Ramos (cell line): ENCODE data around the gene NRIP1.
"Not testable (repeated sequence)": the region's sequence is repeated elsewhere in the genome, so short reads cannot be mapped to it uniquely, and the experiment has no call there.

ENCODE experiments used
- in situ Hi-C: fragments of 300-500 bp; cut with MboI; formaldehyde crosslinking; loops from one replicate; pipeline ENCODE4 v1.14.3; 2022; ENCODE audit warnings: low sequenced_read_pairs; ENCODE audit not compliant: unreplicated experiment

Gene NRIP1

GRCh38 chr21:15039607-15040299, 25.0 kb downstream of the NRIP1 start:
- in situ Hi-C loops: no loop called here

GRCh38 chr21:15037900-15038293, 26.9 kb downstream of the NRIP1 start:
- in situ Hi-C loops: no loop called here

DNA sequence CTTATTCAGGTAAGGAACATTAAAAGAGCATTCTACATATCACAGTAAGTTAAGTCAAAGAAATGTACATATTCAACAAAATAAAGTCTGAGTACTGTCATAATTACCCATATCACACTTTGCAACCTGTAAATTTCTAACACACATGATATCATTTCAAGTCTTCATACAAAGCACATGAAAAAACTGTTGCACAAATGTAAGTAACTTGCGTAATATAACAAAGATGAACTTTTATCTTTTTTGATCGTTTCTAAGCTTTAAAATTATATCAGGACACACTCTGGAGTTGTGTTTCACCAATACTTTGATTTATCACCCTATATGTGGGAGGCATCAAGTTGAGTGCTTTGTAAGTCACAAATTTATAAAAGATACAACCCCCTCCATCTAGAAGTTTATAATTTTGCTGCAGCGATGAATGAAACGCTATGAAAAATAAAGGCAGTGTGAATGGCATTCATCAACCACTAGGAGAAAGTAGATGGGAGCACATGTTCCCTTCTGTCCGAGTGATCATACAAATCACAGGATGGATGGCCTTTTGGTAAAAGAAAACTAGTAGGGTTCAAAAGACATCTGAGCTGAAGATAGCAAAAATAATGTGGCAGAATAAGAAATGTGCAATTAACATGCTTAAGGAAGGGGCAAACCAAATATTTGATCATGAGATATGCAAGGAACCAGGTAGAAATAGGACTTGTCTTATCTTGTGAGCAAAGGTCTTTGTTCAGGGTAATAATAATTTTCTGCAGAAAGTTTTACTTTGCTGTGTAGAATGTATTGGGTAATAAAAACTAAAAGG, 27.5 kb downstream of the NRIP1 start:
- in situ Hi-C loops: no loop called here

DNA sequence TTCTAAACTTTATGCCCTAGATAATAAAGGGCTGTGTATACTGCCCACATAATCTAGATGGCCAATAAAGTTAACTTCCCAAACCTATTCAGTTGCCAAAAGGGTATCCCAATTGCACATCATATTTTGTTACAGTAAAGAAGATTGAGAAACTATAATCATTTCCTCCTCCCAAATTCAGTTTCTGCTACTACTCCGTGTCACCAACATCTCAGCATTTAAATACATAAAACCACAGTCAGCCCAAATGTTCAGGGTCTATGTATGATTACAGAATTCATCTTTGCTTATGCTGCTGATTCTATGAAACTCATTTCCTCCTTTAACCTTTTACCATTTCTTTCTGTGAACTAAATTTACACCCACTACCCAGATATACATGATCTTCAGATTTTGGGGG, 28.6 kb downstream of the NRIP1 start:
- in situ Hi-C loops: no loop called here

DNA sequence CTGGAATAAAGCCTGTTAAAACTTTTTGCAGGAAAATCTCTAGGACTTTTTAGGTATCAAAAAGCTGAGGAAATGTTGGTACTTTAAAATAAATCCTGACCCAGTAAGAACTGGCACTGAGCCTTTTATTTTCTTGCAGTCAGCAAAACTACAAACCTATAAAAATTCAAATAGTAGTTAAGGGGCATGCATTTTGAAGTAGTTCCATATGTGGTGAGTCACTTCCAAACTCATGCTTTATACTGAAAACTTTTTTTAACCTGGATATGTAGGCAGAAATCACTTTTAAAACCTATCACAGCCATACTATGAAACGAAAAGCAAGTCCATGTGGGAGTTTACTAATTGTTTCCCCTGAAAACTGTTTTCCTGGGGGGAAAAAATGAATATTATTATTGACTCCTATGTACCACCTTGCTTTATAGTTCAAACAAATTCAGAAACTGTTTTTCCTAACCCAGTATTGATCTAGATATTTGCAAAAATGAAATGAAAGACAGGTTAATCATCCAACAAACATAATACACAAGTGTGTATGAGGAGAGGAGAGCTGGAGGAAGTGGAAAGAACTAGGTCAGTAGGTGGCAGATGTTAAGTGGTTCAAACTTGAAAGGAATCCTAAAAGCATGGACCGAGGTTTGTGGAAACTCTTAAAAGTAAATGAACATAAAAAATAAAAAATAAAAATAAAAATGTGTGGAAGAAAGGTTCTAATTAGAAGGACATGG, 30.5 kb downstream of the NRIP1 start:
- in situ Hi-C loops: no loop called here

DNA sequence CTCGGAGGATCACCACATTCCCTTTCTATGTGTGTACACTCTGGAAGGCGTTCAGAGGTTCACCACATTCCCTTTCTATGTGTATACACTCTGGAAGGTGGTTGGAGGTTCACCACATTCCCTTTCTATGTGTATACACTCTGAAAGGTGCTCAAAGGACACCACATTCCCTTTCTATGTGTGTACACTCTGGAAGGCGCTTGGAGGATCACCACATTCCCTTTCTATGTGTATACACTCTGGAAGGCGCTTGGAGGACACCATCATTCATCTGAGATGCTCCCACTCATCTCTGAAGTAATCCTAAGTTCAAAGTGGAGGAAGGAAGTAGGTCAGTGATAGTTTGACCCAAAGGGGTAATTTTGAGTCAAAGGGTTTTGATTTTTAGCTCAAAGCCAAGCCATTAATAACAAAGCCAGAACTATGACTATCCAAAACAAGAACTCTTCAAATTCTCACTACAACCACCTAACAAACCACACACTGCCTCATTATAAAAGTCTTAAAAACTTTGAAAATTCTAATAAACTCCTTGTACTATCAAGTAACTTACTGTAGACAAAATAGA, 32.9 kb downstream of the NRIP1 start:
- in situ Hi-C loops: no loop called here

DNA sequence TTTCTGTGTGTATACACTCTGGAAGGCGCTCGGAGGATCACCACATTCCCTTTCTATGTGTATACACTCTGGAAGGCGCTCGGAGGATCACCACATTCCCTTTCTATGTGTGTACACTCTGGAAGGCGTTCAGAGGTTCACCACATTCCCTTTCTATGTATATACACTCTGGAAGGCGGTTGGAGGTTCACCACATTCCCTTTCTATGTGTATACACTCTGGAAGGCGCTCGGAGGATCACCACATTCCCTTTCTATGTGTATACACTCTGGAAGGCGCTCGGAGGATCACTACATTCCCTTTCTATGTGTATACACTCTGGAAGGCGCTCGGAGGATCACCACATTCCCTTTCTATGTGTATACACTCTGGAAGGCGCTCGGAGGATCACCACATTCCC, 33.4 kb downstream of the NRIP1 start:
- in situ Hi-C loops: not testable (repeated sequence)

GRCh38 chr21:15030861-15031260, 33.9 kb downstream of the NRIP1 start:
- in situ Hi-C loops: not testable (repeated sequence)

- in situ Hi-C loops: no loop called here
Observed at GRCh38 chr21:15029077-15029476, 35.7 kb downstream of the NRIP1 start.

- in situ Hi-C loops: no loop called here
Observed at GRCh38 chr21:15028186-15028585, 36.6 kb downstream of the NRIP1 start.

DNA sequence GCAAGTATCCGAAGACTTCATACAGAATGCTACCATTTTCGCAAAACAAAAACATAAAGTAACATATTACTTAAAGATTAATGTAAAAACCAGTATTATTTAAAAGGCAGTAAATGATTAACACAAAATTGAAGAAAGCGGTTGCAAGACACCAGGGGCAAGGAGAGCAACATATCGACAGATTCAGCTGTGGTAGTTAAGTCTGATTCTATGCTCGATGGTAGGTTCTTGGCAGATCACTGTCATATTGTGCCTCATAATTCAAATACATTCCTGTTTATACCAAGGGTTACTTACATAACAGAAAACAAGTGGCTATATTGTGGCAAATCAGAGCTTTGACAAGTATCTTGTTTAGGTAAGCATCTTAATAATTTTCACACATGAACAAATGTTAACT, 37.7 kb downstream of the NRIP1 start:
- in situ Hi-C loops: no loop called here

- in situ Hi-C loops: no loop called here
Observed at GRCh38 chr21:15026370-15026769, 38.4 kb downstream of the NRIP1 start.

DNA sequence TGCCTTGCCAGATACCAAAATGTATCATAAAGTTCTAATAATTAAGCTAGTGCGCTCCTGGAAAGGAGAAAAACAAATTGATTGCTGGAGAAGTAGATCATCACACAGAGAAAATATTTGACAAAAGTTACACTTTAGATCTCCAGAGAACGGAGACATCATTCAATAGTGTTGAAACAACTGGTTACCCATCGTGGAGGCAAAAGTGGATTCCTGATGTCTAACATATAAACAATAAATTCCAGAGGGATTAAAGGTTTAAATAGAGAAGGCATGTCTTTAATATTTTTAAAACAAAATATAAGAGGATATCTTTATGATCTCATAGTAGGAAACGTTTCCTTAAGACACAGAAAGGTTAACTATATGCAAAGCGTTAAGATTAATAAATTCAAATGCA, 41.0 kb downstream of the NRIP1 start:
- in situ Hi-C loops: no loop called here

DNA sequence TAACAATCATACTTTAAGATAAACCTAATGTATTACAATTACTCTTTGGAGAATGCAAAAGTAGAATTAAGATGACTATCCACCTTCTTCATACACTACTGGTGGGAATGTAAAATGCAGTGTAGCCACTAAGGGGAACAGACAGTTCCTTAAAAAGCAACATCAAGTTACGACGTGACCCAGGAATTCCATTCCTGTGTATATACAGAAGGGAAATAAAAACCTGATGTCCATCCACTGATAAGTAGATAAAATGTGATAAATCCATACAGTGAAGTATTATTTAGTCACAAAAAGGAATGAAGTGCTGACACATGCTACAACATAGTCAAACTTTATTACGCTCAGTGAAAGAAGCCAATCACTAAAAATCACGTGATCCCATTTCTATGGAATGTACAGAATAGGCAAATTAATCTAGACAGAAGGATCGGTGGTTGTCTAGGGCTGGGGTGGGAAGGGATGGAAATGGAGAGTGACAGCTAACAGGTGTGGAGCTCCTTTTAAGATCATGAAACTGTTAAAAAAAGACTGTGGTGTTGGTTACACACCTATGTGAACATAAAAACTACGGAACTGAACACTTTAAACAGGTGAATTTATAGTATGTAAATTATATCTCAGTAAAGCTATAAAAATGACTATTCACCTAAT, 42.1 kb downstream of the NRIP1 start:
- in situ Hi-C loops: no loop called here

DNA sequence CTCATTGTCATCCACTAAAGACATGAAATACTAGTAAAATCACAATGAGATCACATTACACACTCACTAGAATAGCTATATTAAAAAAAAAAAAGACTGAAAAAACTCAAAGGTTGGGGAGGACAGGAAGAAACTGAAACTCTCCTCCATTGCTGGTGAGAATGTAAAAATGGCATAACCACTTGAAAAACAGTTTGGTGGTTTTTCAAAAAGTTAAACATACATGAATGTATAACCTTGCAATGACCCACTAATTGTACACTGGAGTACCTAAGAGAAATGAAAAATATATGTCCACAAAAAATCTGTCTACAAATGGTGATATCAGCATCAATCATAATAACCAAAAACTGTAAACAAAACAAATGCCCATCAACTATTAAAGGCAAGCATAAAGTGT, 44.0 kb downstream of the NRIP1 start:
- in situ Hi-C loops: no loop called here

- in situ Hi-C loops: no loop called here
Observed at GRCh38 chr21:15018382-15018781, 46.4 kb downstream of the NRIP1 start.

DNA sequence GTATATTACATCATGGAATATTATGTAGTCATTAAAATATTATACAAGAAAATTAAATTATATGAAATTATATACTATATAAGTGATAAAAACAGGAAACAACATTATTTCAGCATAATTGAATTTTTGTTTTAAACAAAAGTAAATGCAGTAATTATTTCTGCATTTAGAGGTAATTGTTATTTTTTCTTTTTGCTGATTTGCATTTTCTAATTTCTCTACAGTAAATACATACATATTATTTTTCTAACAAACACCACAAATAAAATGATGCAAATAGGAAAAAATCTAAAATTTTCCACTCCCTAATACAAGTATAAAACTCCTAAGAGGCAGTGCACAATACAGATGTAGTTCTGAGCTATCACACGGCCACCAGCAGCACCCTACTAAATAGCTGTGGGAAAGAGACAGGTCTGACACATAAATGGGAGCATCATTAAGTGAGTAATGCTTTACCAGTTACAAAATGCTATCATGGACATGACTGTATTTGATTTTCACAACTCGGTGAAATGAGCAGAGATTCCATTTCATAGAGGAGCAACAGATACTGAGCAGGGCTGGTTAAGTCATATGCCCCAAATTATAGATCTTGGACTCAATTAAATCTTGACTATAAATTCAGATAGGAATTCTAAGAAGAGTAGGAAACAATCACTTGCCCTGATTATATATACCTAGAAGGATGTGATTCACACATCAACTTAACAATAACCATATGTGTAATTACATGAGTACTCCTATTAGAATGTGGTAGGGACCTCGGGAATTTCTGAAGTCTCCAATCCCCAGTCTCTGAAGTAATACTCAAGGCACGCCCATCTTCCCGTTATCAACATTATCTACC, 49.0 kb downstream of the NRIP1 start:
- in situ Hi-C loops: no loop called here

- in situ Hi-C loops: no loop called here
Observed at GRCh38 chr21:15014221-15014620, 50.6 kb downstream of the NRIP1 start.

DNA sequence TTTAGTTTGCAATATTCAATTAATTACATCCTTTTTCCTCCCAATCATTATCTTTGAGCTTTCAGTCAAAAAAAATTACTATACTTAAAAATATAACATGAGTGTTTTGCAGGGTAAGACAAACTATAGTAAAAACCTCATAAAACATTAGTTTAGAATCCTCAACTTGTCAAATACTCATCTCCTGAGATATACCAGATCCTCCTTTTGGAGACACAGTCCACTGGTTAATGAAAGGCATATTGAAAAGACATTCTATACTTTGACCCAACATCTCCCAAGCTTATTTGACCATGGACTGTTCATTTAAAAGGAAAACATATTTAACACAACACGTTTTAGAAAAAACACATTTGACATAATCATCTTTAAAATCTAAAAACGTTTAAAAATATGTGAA, 52.8 kb downstream of the NRIP1 start:
- in situ Hi-C loops: no loop called here

- in situ Hi-C loops: no loop called here
Observed at GRCh38 chr21:15010645-15011044, 54.2 kb downstream of the NRIP1 start.
